IMR-90 (cell line): ENCODE results near the gene EVPL. TPM values are rescaled to one million over a fixed set of nuclear protein-coding genes. Genes with fewer than 3 reads are reported as not detected.

ENCODE experiments used
- ATAC-seq: fragments of 200-7000 bp; cut with Tn5 transposase; 2 replicates; pipeline ENCODE4 v1.9.1; 2020; ENCODE audit warnings: low read depth, mild to moderate bottlenecking, moderate library complexity
- BruUV-seq: library from RNA; stranded (reverse); fragments of 400-500 nt; replicated peaks from 2 replicates; lab custom pipeline; 2021; lab: Mats Ljungman, UMichigan
- CTCF ChIA-PET: fragments of 300-600 bp; formaldehyde crosslinking; extraction: SDS; loops from one replicate; lab custom pipeline; 2021; ENCODE audit warnings: antibody characterized with exemption; lab: Yijun Ruan, JAX
- POLR2A ChIA-PET: fragments of 300-600 bp; sonication (Branson Sonifier 250); formaldehyde crosslinking; loops from one replicate; lab custom pipeline; 2022; ENCODE audit warnings: antibody characterized with exemption; ENCODE audit not compliant: unreplicated experiment; lab: Charles Lee
- DNase-seq: peaks from one replicate; pipeline ENCODE4 v3.0.0; 2013
- H2AFZ ChIP-seq: replicated peaks from 2 replicates; pipeline ENCODE3; 2013; ENCODE audit warnings: low read length, mild to moderate bottlenecking; ENCODE audit not compliant: poor library complexity
- H2AK5ac ChIP-seq: 2 replicates; pipeline ENCODE4 v1.6.1; 2013; ENCODE audit warnings: low read depth, low read length, inconsistent platforms
- H2AK9ac ChIP-seq: replicated peaks from 2 replicates; pipeline ENCODE3; 2013; ENCODE audit warnings: mild to moderate bottlenecking, low read depth, low read length, moderate library complexity; ENCODE audit not compliant: poor library complexity
- H2BK120ac ChIP-seq: 2 replicates; pipeline ENCODE4 v1.6.1; 2013; ENCODE audit warnings: low read depth, low read length, inconsistent platforms
- H2BK15ac ChIP-seq: 3 replicates; pipeline ENCODE4 v1.6.1; 2013; ENCODE audit warnings: low read depth, low read length, inconsistent platforms
- H2BK20ac ChIP-seq: 2 replicates; pipeline ENCODE4 v1.6.1; 2013; ENCODE audit warnings: low read depth, mild to moderate bottlenecking, inconsistent platforms, low read length, moderate library complexity
- H2BK5ac ChIP-seq: 2 replicates; pipeline ENCODE4 v1.6.1; 2013; ENCODE audit warnings: mild to moderate bottlenecking, low read depth, low read length, inconsistent platforms; ENCODE audit not compliant: poor library complexity, severe bottlenecking
- H3K14ac ChIP-seq: replicated peaks from 2 replicates; pipeline ENCODE4 v1.6.1; 2013; ENCODE audit warnings: low read depth, low read length, inconsistent platforms
- H3K18ac ChIP-seq: 2 replicates; pipeline ENCODE4 v1.6.1; 2013; ENCODE audit warnings: low read depth, low read length, control low read depth
- H3K23ac ChIP-seq: 2 replicates; pipeline ENCODE4 v1.6.1; 2013; ENCODE audit warnings: low read depth, low read length, inconsistent platforms
- H3K27ac ChIP-seq: 2 replicates; pipeline ENCODE4 v1.5.1; 2013; ENCODE audit warnings: mild to moderate bottlenecking, control low read depth, low read length; ENCODE audit not compliant: insufficient read depth
- H3K27me3 ChIP-seq: 2 replicates; pipeline ENCODE4 v1.6.1; 2013; ENCODE audit warnings: low read length; ENCODE audit not compliant: control insufficient read depth, insufficient read depth
- H3K36me3 ChIP-seq: 2 replicates; pipeline ENCODE4 v1.6.1; 2013; ENCODE audit warnings: low read length, mixed read lengths; ENCODE audit not compliant: control insufficient read depth, insufficient read depth
- H3K4ac ChIP-seq: 2 replicates; pipeline ENCODE4 v1.6.1; 2013; ENCODE audit warnings: low read depth, low read length, inconsistent platforms
- H3K4me1 ChIP-seq: 2 replicates; pipeline ENCODE4 v1.6.1; 2013; ENCODE audit warnings: low read length, mixed read lengths; ENCODE audit not compliant: control insufficient read depth, insufficient read depth
- H3K4me2 ChIP-seq: 2 replicates; pipeline ENCODE4 v1.6.1; 2013; ENCODE audit warnings: low read depth, mild to moderate bottlenecking, control low read depth, low read length, moderate library complexity
- H3K4me3 ChIP-seq: 2 replicates; pipeline ENCODE4 v1.5.1; 2013; ENCODE audit warnings: low read depth, mild to moderate bottlenecking, control low read depth, low read length, moderate library complexity; ENCODE audit not compliant: insufficient read depth
- H3K56ac ChIP-seq: 2 replicates; pipeline ENCODE4 v1.6.1; 2013; ENCODE audit warnings: low read length, inconsistent platforms; ENCODE audit not compliant: insufficient read depth; ENCODE audit errors: extremely low read depth
- H3K79me1 ChIP-seq, 2 experiments: 2 replicates each; pipeline ENCODE4 v1.6.1; 2013; ENCODE audit warnings: low read length in 2 of 2, inconsistent platforms in 1 of 2, low read depth in 1 of 2
- H3K9ac ChIP-seq: 2 replicates; pipeline ENCODE4 v1.6.1; 2013; ENCODE audit warnings: low read depth, low read length, control low read depth
- H3K9me1 ChIP-seq: 2 replicates; pipeline ENCODE4 v1.6.1; 2013; ENCODE audit warnings: low read length, inconsistent platforms; ENCODE audit not compliant: insufficient read depth
- H3K9me3 ChIP-seq: 2 replicates; pipeline ENCODE4 v1.6.1; 2013; ENCODE audit warnings: low read length; ENCODE audit not compliant: control insufficient read depth, insufficient read depth
- H4K20me1 ChIP-seq: 2 replicates; pipeline ENCODE4 v1.6.1; 2013; ENCODE audit warnings: low read length, inconsistent platforms; ENCODE audit not compliant: insufficient read depth
- H4K5ac ChIP-seq: 2 replicates; pipeline ENCODE4 v1.6.1; 2013; ENCODE audit warnings: mild to moderate bottlenecking, low read depth, low read length, control low read depth
- H4K8ac ChIP-seq, 2 experiments: 2 replicates each; pipeline ENCODE4 v1.6.1; 2013; ENCODE audit warnings: low read depth in 2 of 2, low read length in 2 of 2, control low read depth in 1 of 2, inconsistent platforms in 1 of 2
- H4K91ac ChIP-seq: 2 replicates; pipeline ENCODE4 v1.6.1; 2013; ENCODE audit warnings: low read depth, low read length, inconsistent platforms; ENCODE audit not compliant: insufficient read depth
- BHLHE40 ChIP-seq: fragments of 150-350 bp; IDR thresholded peaks from 2 replicates; pipeline ENCODE4 v1.6.1; 2016; ENCODE audit warnings: mild to moderate bottlenecking, low read depth, low read length
- CEBPB ChIP-seq: IDR thresholded peaks from 2 replicates; pipeline ENCODE4 v1.6.1; 2012; ENCODE audit warnings: low read depth, low read length, improper control_type of control experiment
- CHD1 ChIP-seq: IDR thresholded peaks from 2 replicates; pipeline ENCODE4 v1.6.1; 2012; ENCODE audit warnings: low read depth, low read length, improper control_type of control experiment
- FOS ChIP-seq: fragments of 150-350 bp; IDR thresholded peaks from 2 replicates; pipeline ENCODE4 v1.6.1; 2016; ENCODE audit warnings: low read depth, low read length
- MAFK ChIP-seq: IDR thresholded peaks from 2 replicates; pipeline ENCODE4 v1.6.1; 2012; ENCODE audit warnings: low read depth, low read length, improper control_type of control experiment
- MAZ ChIP-seq: IDR thresholded peaks from 2 replicates; pipeline ENCODE4 v1.6.1; 2012; ENCODE audit warnings: low read depth, mild to moderate bottlenecking, low read length, improper control_type of control experiment, moderate library complexity, borderline replicate concordance
- MXI1 ChIP-seq: IDR thresholded peaks from 2 replicates; pipeline ENCODE4 v1.6.1; 2012; ENCODE audit warnings: low read depth, mild to moderate bottlenecking, low read length, moderate library complexity, borderline replicate concordance
- NFE2L2 ChIP-seq: fragments of 150-350 bp; IDR thresholded peaks from 2 replicates; pipeline ENCODE4 v1.6.1; 2016; ENCODE audit warnings: low read depth, mild to moderate bottlenecking, low read length
- POLR2A ChIP-seq: IDR thresholded peaks from 2 replicates; pipeline ENCODE4 v1.6.1; 2012; ENCODE audit warnings: mild to moderate bottlenecking, low read depth, low read length
- RAD21 ChIP-seq: IDR thresholded peaks from 2 replicates; pipeline ENCODE4 v1.6.1; 2012; ENCODE audit warnings: low read length, improper control_type of control experiment
- RCOR1 ChIP-seq: IDR thresholded peaks from 2 replicates; pipeline ENCODE4 v1.6.1; 2012; ENCODE audit warnings: mild to moderate bottlenecking, low read length, improper control_type of control experiment; ENCODE audit not compliant: insufficient replicate concordance
- RFX5 ChIP-seq: IDR thresholded peaks from 2 replicates; pipeline ENCODE4 v1.8.0; 2012; ENCODE audit warnings: low read depth, mild to moderate bottlenecking, low read length, moderate library complexity
- SMC3 ChIP-seq: fragments of 150-350 bp; IDR thresholded peaks from 2 replicates; pipeline ENCODE4 v1.6.1; 2016; ENCODE audit warnings: low read depth, mild to moderate bottlenecking, antibody characterized with exemption, low read length, moderate library complexity
- USF2 ChIP-seq: fragments of 150-350 bp; IDR thresholded peaks from 2 replicates; pipeline ENCODE4 v1.6.1; 2017; ENCODE audit warnings: mild to moderate bottlenecking, antibody characterized with exemption, low read length, low read depth
- WGBS, 2 experiments: methylation state at CpG; one replicate each; pipeline versions ENCODE4 v1.1.5 to v1.1.7; 2013; ENCODE audit warnings: missing lambda C conversion rate in 2 of 2; ENCODE audit not compliant: insufficient read length in 1 of 2; ENCODE audit errors: extremely low coverage in 2 of 2; 5-methylcytosine and 5-hydroxymethylcytosine counted together
- dilution Hi-C: fragments of 300-500 bp; cut with HindIII; formaldehyde crosslinking; loops from one replicate; pipeline ENCODE4 v1.14.3; 2018; ENCODE audit warnings: low sequenced_read_pairs; ENCODE audit not compliant: unreplicated experiment
- in situ Hi-C: fragments of 300-500 bp; cut with MboI; formaldehyde crosslinking; loops from 3 replicates; pipeline ENCODE4 v1.14.3; 2019; ENCODE audit warnings: low sequenced_read_pairs, inconsistent platforms, mixed read lengths
- intact Hi-C: fragments of 100-400 bp; cut with micrococcal nuclease; formaldehyde crosslinking; loops from 2 replicates; pipeline ENCODE4 v1.10.0; 2022
- polyA plus RNA-seq, 3 experiments: library from polyadenylated mRNA; depleted of rRNA; stranded (reverse); fragments of >200 nt; gene quantifications; 2 replicates each; pipeline ENCODE4 v1.2.3, GENCODE V29; 2012; ENCODE audit warnings: low replicate concordance in 1 of 3
- total RNA-seq: library from RNA; depleted of rRNA; stranded (reverse); fragments of >200 nt; gene quantifications from 2 replicates; pipeline ENCODE4 v1.2.3, GENCODE V29; 2012
- TF ChIP-seq, protein P1 (sequence below): fragments of 150-350 bp; IDR thresholded peaks from 2 replicates; pipeline ENCODE4 v1.6.1; 2016; ENCODE audit warnings: low read depth, mild to moderate bottlenecking, low read length, moderate library complexity, borderline replicate concordance
- TF ChIP-seq, protein P2 (sequence below): conservative IDR thresholded peaks from 2 replicates; pipeline ENCODE4 v1.5.1; 2012; ENCODE audit warnings: mild to moderate bottlenecking, low read depth, low read length, improper control_type of control experiment

Gene EVPL
- total and polyA plus RNA-seq, 2 of the 4 experiments (the other 2 are of a cell fraction), result not detected

GRCh38 chr17:76040376-76040775 lies 13.3 kb upstream of the EVPL start:
- dilution Hi-C loops (no loop called here), in situ Hi-C loops (no loop called here), intact Hi-C loops (no loop called here)
- Histone ChIP-seq H3K23ac (no peak overlapping the region), H2BK20ac (no peak overlapping the region), H3K9ac (no peak overlapping the region), H3K27ac (no peak overlapping the region), H3K27me3 (no peaks in the 10 kb centered on the region), H3K14ac (no peak overlapping the region), H2AK9ac (no peak overlapping the region), H3K18ac (no peak overlapping the region), H4K91ac (no peak overlapping the region), H4K20me1 (peaks cover 8% of the 10 kb centered on the region; the same call in 1 of the 2 replicates), H3K79me1 (peaks cover 4% of the 10 kb centered on the region in 2 experiments; a peak in 3 of 4 replicates), H2AK5ac (no peak overlapping the region), H4K5ac (no peak overlapping the region), H3K56ac (no peak overlapping the region), H3K4ac (no peak overlapping the region), H3K9me1 (peaks cover 5% of the 10 kb centered on the region; the same call in 1 of the 2 replicates), H3K4me1 (no peaks in the 10 kb centered on the region), H4K8ac (no peak overlapping the region), H3K9me3 (no peaks in the 10 kb centered on the region), H2BK120ac (no peak overlapping the region), H2BK15ac (no peak overlapping the region), H2BK5ac (no peak overlapping the region), H2AFZ (no peak overlapping the region), H3K4me3 (no peak overlapping the region), H3K36me3 (peaks cover 63% of the 10 kb centered on the region), H3K4me2 (no peak overlapping the region)
- POLR2A ChIA-PET, result no interaction called here
- BruUV-seq, result no TSS peak
- DNase-seq (no peak), ATAC-seq (no peak)
- CTCF ChIA-PET, result no interaction called here
- WGBS, 2 experiments, result no CpG with 5 or more reads among the region's 6 CpGs
- TF ChIP-seq RFX5 (no peak), USF2 (no peak), SMC3 (no peak), NFE2L2 (no peak), MXI1 (no peak), CEBPB (no peak), MAFK (no peak), MAZ (no peak), RAD21 (no peak), BHLHE40 (no peak), RCOR1 (no peak), FOS (no peak), CHD1 (no peak), POLR2A (no peak)
- TF ChIP-seq, protein P1, sequence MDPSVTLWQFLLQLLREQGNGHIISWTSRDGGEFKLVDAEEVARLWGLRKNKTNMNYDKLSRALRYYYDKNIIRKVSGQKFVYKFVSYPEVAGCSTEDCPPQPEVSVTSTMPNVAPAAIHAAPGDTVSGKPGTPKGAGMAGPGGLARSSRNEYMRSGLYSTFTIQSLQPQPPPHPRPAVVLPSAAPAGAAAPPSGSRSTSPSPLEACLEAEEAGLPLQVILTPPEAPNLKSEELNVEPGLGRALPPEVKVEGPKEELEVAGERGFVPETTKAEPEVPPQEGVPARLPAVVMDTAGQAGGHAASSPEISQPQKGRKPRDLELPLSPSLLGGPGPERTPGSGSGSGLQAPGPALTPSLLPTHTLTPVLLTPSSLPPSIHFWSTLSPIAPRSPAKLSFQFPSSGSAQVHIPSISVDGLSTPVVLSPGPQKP, result no peak
- TF ChIP-seq, protein P2, sequence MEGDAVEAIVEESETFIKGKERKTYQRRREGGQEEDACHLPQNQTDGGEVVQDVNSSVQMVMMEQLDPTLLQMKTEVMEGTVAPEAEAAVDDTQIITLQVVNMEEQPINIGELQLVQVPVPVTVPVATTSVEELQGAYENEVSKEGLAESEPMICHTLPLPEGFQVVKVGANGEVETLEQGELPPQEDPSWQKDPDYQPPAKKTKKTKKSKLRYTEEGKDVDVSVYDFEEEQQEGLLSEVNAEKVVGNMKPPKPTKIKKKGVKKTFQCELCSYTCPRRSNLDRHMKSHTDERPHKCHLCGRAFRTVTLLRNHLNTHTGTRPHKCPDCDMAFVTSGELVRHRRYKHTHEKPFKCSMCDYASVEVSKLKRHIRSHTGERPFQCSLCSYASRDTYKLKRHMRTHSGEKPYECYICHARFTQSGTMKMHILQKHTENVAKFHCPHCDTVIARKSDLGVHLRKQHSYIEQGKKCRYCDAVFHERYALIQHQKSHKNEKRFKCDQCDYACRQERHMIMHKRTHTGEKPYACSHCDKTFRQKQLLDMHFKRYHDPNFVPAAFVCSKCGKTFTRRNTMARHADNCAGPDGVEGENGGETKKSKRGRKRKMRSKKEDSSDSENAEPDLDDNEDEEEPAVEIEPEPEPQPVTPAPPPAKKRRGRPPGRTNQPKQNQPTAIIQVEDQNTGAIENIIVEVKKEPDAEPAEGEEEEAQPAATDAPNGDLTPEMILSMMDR, result no peak
